Measurements from ENCODE around the gene OMP. TPM values are rescaled to one million over a fixed set of nuclear protein-coding genes. Genes with fewer than 3 reads are reported as not detected.

OMP gene
- total RNA-seq, 4 donors from 2014 or later, result not detected

GRCh38 chr11:77112641-77113381, 10.2 kb downstream of the OMP start:
- Histone ChIP-seq H3K4me1 (peaks cover 0 to 36% (median 24%) of the 10 kb centered on the region in 4 donors), H3K27ac (replicated peaks in 1 of 4) (no peak overlapping the region), H3K4me3 (no peak overlapping the region), H3K9me3 (no peaks in the 10 kb centered on the region), H3K36me3 (peaks cover 0 to 8% (median 4%) of the 10 kb centered on the region in 4 donors), H3K27me3 (no peaks in the 10 kb centered on the region)
- no peak for DNase-seq (ENCODE audit: extremely low spot score)
- WGBS, result 94% methylated on average over 19 of the region's 20 CpGs
- TF ChIP-seq CTCF (IDR thresholded peaks at IDR 0.05) (no peak), POLR2A (IDR thresholded peaks at IDR 0.05; ENCODE audit: low read depth) (no peak)
- intact Hi-C loops (cut with DNase I), result no loop called here

- no peak for DNase-seq (ENCODE audit: extremely low spot score)
- H3K4me1 ChIP-seq, result peaks cover 0 to 29% (median 17%) of the 10 kb centered on the region in 4 donors
- no peaks in the 10 kb centered on the region for H3K9me3 ChIP-seq
- TF ChIP-seq POLR2A (IDR thresholded peaks at IDR 0.05; ENCODE audit: low read depth) (no peak), CTCF (IDR thresholded peaks at IDR 0.05) (peak in 2 of 3 experiments; percentile 35 to 45)
- no peaks in the 10 kb centered on the region for H3K27me3 ChIP-seq
- intact Hi-C loops (cut with DNase I), result no loop called here
- H3K4me3 ChIP-seq, result no peak overlapping the region
- 80% methylated on average over 8 of the region's 8 CpGs for WGBS
- peaks cover 0 to 14% (median 6%) of the 10 kb centered on the region in 4 donors for H3K36me3 ChIP-seq
- H3K27ac ChIP-seq (replicated peaks in 1 of 4), result no peak overlapping the region
Observed at GRCh38 chr11:77113382-77114088, 10.9 kb downstream of the OMP start.

GRCh38 chr11:77114089-77114463, 11.4 kb downstream of the OMP start:
- Histone ChIP-seq H3K4me3 (no peak overlapping the region), H3K36me3 (peaks cover 0 to 20% (median 9%) of the 10 kb centered on the region in 4 donors), H3K4me1 (peaks cover 0 to 27% (median 16%) of the 10 kb centered on the region in 4 donors), H3K27ac (replicated peaks in 1 of 4) (no peak overlapping the region), H3K9me3 (no peaks in the 10 kb centered on the region), H3K27me3 (no peaks in the 10 kb centered on the region)
- DNase-seq (ENCODE audit: extremely low spot score), result no peak
- 99% methylated on average over 11 of the region's 13 CpGs for WGBS
- TF ChIP-seq POLR2AphosphoS5 (IDR thresholded peaks at IDR 0.05) (no peak), POLR2A (IDR thresholded peaks at IDR 0.05; ENCODE audit: low read depth) (no peak), EP300 (IDR thresholded peaks at IDR 0.05) (no peak), CTCF (IDR thresholded peaks at IDR 0.05) (no peak)
- intact Hi-C loops (cut with DNase I), result no loop called here

GRCh38 chr11:77115181-77115611, 12.6 kb downstream of the OMP start:
- no peaks in the 10 kb centered on the region for H3K9me3 ChIP-seq
- intact Hi-C loops (cut with DNase I), result no loop called here
- H3K27me3 ChIP-seq, result no peaks in the 10 kb centered on the region
- H3K27ac ChIP-seq (replicated peaks in 1 of 4), result no peak overlapping the region
- 98% methylated on average over 16 of the region's 16 CpGs for WGBS
- H3K4me1 ChIP-seq, result peaks cover 0 to 18% (median 6%) of the 10 kb centered on the region in 4 donors
- no peak for DNase-seq (ENCODE audit: extremely low spot score)
- TF ChIP-seq POLR2AphosphoS5 (IDR thresholded peaks at IDR 0.05), result no peak
- no peak for TF ChIP-seq EP300 (IDR thresholded peaks at IDR 0.05)
- no peak for TF ChIP-seq POLR2A (IDR thresholded peaks at IDR 0.05; ENCODE audit: low read depth)
- TF ChIP-seq CTCF (IDR thresholded peaks at IDR 0.05), result no peak
- H3K4me3 ChIP-seq, result no peak overlapping the region
- peaks cover 0 to 29% (median 14%) of the 10 kb centered on the region in 4 donors for H3K36me3 ChIP-seq
